GM21619 (cell line): Measurements from ENCODE around the gene KDELR3.

Experiments used
- ATAC-seq: cut with Tn5 transposase; IDR thresholded peaks from one replicate; pipeline ENCODE4 v1.9.1; 2021; ENCODE audit not compliant: unreplicated experiment

KDELR3 gene

GRCh38 chr22:38467904-38468442 is at the start of gene KDELR3:
Gene KDELR3, plus strand, starts transcription at chr22:38468096. Its CDS starts 138 bp downstream, at chr22:38468234.
- ATAC-seq: no peak

GRCh38 chr22:38418589-38418988 is 49.3 kb upstream of the KDELR3 start:
- ATAC-seq: no peak

- ATAC-seq: no peak
These were observed 48.6 kb upstream of the KDELR3 start for GRCh38 chr22:38419121-38419857.

GRCh38 chr22:38419858-38420160 is 48.1 kb upstream of the KDELR3 start:
- ATAC-seq: no peak

- ATAC-seq: no peak
These were observed 47.2 kb upstream of the KDELR3 start for GRCh38 chr22:38420734-38421133.

GRCh38 chr22:38422611-38423511 is 45.0 kb upstream of the KDELR3 start:
- no peak for ATAC-seq

- ATAC-seq: no peak
These were observed 44.1 kb upstream of the KDELR3 start for GRCh38 chr22:38423512-38424503.

GRCh38 chr22:38424525-38425080 is 43.3 kb upstream of the KDELR3 start:
- no peak for ATAC-seq

GRCh38 chr22:38426628-38427027 is 41.3 kb upstream of the KDELR3 start:
- ATAC-seq: no peak

GRCh38 chr22:38427465-38427864 is 40.4 kb upstream of the KDELR3 start:
- ATAC-seq: no peak

GRCh38 chr22:38427940-38428339 is 40.0 kb upstream of the KDELR3 start:
- ATAC-seq: no peak

- ATAC-seq: no peak
These were observed 39.2 kb upstream of the KDELR3 start for GRCh38 chr22:38428714-38429113.

- no peak for ATAC-seq
These were observed 38.3 kb upstream of the KDELR3 start for GRCh38 chr22:38429499-38430068.

GRCh38 chr22:38431266-38432010 is 36.5 kb upstream of the KDELR3 start:
- ATAC-seq: no peak

GRCh38 chr22:38432264-38432663 is 35.6 kb upstream of the KDELR3 start:
- ATAC-seq: no peak

- no peak for ATAC-seq
These were observed 34.0 kb upstream of the KDELR3 start for GRCh38 chr22:38433871-38434270.

GRCh38 chr22:38435010-38435409 is 32.9 kb upstream of the KDELR3 start:
- ATAC-seq: no peak

GRCh38 chr22:38435965-38436364 is 31.9 kb upstream of the KDELR3 start:
- no peak for ATAC-seq

- ATAC-seq: no peak
These were observed 31.1 kb upstream of the KDELR3 start for GRCh38 chr22:38436629-38437395.
